Upper lobe of left lung (tissue), 4 donors: ENCODE data around the gene GPR65.

ENCODE experiments used
- CTCF ChIP-seq, 6 experiments: fragments of 450-650 bp in 4 of 6; fragments of 200-600 bp in 2 of 6; sonication (generic) in 2 of 6; IDR thresholded peaks; one replicate each; pipeline ENCODE4 v1.5.1; 2016 to 2019; ENCODE audit warnings: antibody characterized with exemption in 6 of 6
- POLR2A ChIP-seq, 4 donors: fragments of 450-650 bp; IDR thresholded peaks; one replicate each; pipeline ENCODE4 v1.5.1; 2016 to 2017; ENCODE audit warnings: antibody characterized with exemption in 4 of 4, mild to moderate bottlenecking in 2 of 4

GRCh38 chr14:88005050-88005481 is at the start of gene GPR65:
- TF ChIP-seq CTCF (IDR thresholded peaks at IDR 0.05) = no peak
- TF ChIP-seq POLR2A (IDR thresholded peaks at IDR 0.05) = peak in 1 of 4 donors; percentile 66
